ENCODE results near the gene ERICH6. TPM values are rescaled to one million over a fixed set of nuclear protein-coding genes. Genes with fewer than 3 reads are reported as not detected.

Gene ERICH6
- total RNA-seq, 1 donor from 2014 or later: 0.31 TPM

DNA sequence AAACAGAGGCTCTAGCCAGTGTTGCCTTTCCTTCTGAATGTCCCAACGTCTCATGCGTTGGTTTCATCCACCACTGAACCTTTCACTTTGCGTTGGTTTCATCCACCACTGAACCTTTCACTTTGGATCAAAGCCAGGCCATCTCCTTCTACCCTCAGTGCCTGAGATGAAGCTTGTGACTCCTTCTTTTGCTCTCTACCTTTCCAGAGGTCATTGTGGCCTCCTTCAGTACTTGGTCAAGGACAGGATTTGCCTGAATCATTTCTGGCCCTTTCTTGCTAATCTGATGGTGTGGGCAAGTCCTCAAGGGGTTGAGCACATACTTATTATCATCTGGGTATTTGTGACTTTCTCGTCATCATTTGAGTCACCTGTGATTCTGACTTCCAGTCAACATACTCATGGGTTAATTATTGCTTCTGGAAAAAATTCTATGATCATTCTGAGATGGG, 50.6 kb downstream of the ERICH6 start:
- peaks cover 2% of the 10 kb centered on the region for H3K27me3 Mint-ChIP-seq (ENCODE audit: unreplicated experiment)
- TF ChIP-seq, protein P1, sequence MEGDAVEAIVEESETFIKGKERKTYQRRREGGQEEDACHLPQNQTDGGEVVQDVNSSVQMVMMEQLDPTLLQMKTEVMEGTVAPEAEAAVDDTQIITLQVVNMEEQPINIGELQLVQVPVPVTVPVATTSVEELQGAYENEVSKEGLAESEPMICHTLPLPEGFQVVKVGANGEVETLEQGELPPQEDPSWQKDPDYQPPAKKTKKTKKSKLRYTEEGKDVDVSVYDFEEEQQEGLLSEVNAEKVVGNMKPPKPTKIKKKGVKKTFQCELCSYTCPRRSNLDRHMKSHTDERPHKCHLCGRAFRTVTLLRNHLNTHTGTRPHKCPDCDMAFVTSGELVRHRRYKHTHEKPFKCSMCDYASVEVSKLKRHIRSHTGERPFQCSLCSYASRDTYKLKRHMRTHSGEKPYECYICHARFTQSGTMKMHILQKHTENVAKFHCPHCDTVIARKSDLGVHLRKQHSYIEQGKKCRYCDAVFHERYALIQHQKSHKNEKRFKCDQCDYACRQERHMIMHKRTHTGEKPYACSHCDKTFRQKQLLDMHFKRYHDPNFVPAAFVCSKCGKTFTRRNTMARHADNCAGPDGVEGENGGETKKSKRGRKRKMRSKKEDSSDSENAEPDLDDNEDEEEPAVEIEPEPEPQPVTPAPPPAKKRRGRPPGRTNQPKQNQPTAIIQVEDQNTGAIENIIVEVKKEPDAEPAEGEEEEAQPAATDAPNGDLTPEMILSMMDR (IDR thresholded peaks at IDR 0.05; ENCODE audit: unreplicated experiment): no peak
- DNase-seq (ENCODE audit: low spot score): no peak
- H3K4me3 Mint-ChIP-seq (ENCODE audit: unreplicated experiment): no peak overlapping the region
- H3K36me3 Mint-ChIP-seq (ENCODE audit: low read depth, unreplicated experiment): peaks cover 12% of the 10 kb centered on the region
- peaks cover 16% of the 10 kb centered on the region for H3K4me1 Mint-ChIP-seq (ENCODE audit: unreplicated experiment)
- no peaks in the 10 kb centered on the region for H3K9me3 Mint-ChIP-seq (ENCODE audit: unreplicated experiment)
- H3K27ac Mint-ChIP-seq (ENCODE audit: unreplicated experiment): peak overlapping the region; percentile 48

DNA sequence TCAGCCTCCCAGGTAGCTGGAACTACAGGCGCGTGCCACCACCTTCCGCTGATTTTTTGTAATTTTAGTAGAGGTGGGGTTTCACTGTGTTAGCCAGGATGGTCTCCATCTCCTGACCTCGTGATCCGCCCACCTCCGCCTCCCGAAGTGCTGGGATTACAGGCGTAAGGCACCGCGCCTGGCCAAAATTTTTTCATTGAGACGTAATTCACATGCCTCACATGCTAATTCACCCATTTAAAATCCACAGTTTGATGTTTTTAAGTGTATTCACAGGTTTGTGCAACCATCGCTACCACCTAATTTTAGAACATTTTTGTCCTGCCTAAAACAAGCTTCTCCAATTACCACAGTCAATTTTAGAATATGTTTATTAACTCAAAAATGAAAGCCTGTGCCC, 63.5 kb downstream of the ERICH6 start:
- no peak for DNase-seq (ENCODE audit: low spot score)
- Mint-ChIP-seq H3K27ac (ENCODE audit: unreplicated experiment) (no peak overlapping the region), H3K27me3 (ENCODE audit: unreplicated experiment) (peaks cover 2% of the 10 kb centered on the region), H3K4me1 (ENCODE audit: unreplicated experiment) (peaks cover 7% of the 10 kb centered on the region), H3K4me3 (ENCODE audit: unreplicated experiment) (no peak overlapping the region), H3K36me3 (ENCODE audit: low read depth, unreplicated experiment) (no peaks in the 10 kb centered on the region), H3K9me3 (ENCODE audit: unreplicated experiment) (no peaks in the 10 kb centered on the region)
- TF ChIP-seq, protein P1 (IDR thresholded peaks at IDR 0.05; ENCODE audit: unreplicated experiment): no peak

DNA sequence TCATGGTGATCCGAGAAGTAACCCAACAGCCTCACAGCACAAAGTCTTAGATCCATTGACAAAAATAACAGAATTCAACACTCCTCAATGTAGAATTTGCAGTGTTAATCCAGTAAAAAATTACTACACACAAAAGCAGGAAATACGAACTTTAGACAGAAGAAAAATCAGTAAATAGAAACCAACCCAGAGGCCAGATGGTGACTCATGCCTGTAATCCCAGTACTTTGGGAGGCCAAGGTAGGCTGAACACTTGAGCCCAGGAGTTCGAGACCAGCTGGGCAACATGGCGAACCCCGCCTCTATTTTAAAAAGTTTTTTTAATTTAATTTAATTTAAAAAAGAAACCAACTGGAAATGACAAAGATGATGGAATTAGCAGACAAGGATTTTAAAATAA, 64.5 kb downstream of the ERICH6 start:
- Mint-ChIP-seq H3K9me3 (ENCODE audit: unreplicated experiment) (no peaks in the 10 kb centered on the region), H3K27me3 (ENCODE audit: unreplicated experiment) (peaks cover 2% of the 10 kb centered on the region), H3K27ac (ENCODE audit: unreplicated experiment) (no peak overlapping the region), H3K36me3 (ENCODE audit: low read depth, unreplicated experiment) (no peaks in the 10 kb centered on the region), H3K4me1 (ENCODE audit: unreplicated experiment) (peaks cover 14% of the 10 kb centered on the region), H3K4me3 (ENCODE audit: unreplicated experiment) (no peak overlapping the region)
- no peak for DNase-seq (ENCODE audit: low spot score)
- TF ChIP-seq, protein P1 (IDR thresholded peaks at IDR 0.05; ENCODE audit: unreplicated experiment): no peak

DNA sequence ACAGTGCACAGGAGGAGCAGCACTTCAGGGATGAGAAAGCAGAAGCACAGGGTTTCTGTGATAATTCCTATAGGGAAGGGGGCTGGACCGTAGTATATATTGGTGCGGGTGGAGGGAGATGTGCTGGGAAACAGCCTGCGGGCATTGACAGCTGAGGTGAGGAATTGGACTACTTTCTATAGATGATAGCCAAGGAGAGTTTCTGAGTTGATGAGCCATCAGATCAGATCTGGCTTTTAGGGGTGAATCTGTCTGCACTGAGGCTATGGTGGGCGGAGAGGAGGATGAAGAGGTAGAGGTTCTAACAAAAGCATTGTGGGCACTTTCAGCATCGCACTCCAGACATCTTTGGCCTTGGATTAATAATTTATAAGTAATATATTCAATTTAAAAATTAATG, 67.5 kb downstream of the ERICH6 start:
- H3K27ac Mint-ChIP-seq (ENCODE audit: unreplicated experiment): no peak overlapping the region
- DNase-seq (ENCODE audit: low spot score): no peak
- TF ChIP-seq, protein P1 (IDR thresholded peaks at IDR 0.05; ENCODE audit: unreplicated experiment): no peak
- H3K27me3 Mint-ChIP-seq (ENCODE audit: unreplicated experiment): peaks cover 2% of the 10 kb centered on the region
- H3K4me3 Mint-ChIP-seq (ENCODE audit: unreplicated experiment): no peak overlapping the region
- peaks cover 14% of the 10 kb centered on the region for H3K4me1 Mint-ChIP-seq (ENCODE audit: unreplicated experiment)
- no peaks in the 10 kb centered on the region for H3K36me3 Mint-ChIP-seq (ENCODE audit: low read depth, unreplicated experiment)
- no peaks in the 10 kb centered on the region for H3K9me3 Mint-ChIP-seq (ENCODE audit: unreplicated experiment)

DNA sequence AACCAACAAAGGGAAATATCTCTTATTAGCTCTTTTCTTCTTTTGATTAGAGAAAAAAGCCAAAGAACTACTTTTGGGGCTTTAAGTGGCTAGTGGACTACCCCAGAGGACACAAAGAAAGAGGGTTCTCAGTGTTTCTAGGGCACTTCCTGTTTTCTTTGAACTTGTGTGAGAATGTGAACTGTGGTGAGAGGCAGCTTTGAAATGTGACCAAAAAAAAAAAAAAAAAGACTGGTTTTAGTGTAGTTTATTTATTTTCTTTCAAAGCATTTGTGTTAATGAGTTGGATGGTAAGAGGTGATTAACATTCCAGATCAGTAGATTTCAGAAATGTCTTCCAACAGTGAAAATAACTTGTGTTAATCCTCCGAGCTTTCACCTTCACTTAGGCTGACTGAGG, 68.2 kb downstream of the ERICH6 start:
- Mint-ChIP-seq H3K4me3 (ENCODE audit: unreplicated experiment) (no peak overlapping the region), H3K4me1 (ENCODE audit: unreplicated experiment) (peaks cover 14% of the 10 kb centered on the region), H3K36me3 (ENCODE audit: low read depth, unreplicated experiment) (no peaks in the 10 kb centered on the region), H3K27me3 (ENCODE audit: unreplicated experiment) (peaks cover 2% of the 10 kb centered on the region), H3K27ac (ENCODE audit: unreplicated experiment) (peak overlapping the region; percentile 61), H3K9me3 (ENCODE audit: unreplicated experiment) (no peaks in the 10 kb centered on the region)
- TF ChIP-seq, protein P1 (IDR thresholded peaks at IDR 0.05; ENCODE audit: unreplicated experiment): no peak
- no peak for DNase-seq (ENCODE audit: low spot score)

Data from endothelial cell (in vitro differentiated cells).